ENCODE results near the gene CRHR2.

DNA sequence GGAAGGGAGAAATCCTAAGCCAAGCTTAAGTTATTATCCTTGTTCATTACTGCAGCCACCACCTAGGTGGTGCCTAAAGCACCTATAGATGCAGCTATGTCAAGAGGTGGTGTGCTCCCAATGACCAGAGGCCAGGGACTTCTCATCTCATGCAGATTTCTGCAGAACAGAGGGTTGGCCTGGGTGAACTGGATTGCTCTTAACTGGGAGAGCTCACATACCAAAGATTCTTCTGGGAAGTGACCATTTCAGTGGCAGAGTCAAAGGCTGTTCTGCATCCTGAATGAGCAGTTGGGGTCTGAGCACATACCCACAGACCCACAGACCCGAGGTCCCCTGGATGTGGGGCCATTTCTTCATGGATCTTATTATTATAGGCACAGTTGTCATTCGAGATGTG, 2.1 kb upstream of the CRHR2 start:
- TF ChIP-seq ZBTB7A (IDR thresholded peaks at IDR 0.05; ENCODE audit: low read depth) (no peak), YY1 (IDR thresholded peaks at IDR 0.05; ENCODE audit: low read depth) (no peak), EP300 (IDR thresholded peaks at IDR 0.05; ENCODE audit: borderline replicate concordance) (no peak), NFIC (IDR thresholded peaks at IDR 0.05) (no peak), RAD21 (IDR thresholded peaks at IDR 0.05; ENCODE audit: low read depth) (no peak), EGR1 (IDR thresholded peaks at IDR 0.05) (no peak), CREB1 (IDR thresholded peaks at IDR 0.05; ENCODE audit: low read depth) (no peak), TAF1 (IDR thresholded peaks at IDR 0.05; ENCODE audit: low read depth) (no peak), FOXM1 (IDR thresholded peaks at IDR 0.05; ENCODE audit: borderline replicate concordance, low read depth) (no peak)
- TF ChIP-seq, protein P1, sequence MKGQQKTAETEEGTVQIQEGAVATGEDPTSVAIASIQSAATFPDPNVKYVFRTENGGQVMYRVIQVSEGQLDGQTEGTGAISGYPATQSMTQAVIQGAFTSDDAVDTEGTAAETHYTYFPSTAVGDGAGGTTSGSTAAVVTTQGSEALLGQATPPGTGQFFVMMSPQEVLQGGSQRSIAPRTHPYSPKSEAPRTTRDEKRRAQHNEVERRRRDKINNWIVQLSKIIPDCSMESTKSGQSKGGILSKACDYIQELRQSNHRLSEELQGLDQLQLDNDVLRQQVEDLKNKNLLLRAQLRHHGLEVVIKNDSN (IDR thresholded peaks at IDR 0.05) = no peak
- TF ChIP-seq, protein P2, sequence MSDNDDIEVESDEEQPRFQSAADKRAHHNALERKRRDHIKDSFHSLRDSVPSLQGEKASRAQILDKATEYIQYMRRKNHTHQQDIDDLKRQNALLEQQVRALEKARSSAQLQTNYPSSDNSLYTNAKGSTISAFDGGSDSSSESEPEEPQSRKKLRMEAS (IDR thresholded peaks at IDR 0.05) = no peak
- TF ChIP-seq, protein P3, sequence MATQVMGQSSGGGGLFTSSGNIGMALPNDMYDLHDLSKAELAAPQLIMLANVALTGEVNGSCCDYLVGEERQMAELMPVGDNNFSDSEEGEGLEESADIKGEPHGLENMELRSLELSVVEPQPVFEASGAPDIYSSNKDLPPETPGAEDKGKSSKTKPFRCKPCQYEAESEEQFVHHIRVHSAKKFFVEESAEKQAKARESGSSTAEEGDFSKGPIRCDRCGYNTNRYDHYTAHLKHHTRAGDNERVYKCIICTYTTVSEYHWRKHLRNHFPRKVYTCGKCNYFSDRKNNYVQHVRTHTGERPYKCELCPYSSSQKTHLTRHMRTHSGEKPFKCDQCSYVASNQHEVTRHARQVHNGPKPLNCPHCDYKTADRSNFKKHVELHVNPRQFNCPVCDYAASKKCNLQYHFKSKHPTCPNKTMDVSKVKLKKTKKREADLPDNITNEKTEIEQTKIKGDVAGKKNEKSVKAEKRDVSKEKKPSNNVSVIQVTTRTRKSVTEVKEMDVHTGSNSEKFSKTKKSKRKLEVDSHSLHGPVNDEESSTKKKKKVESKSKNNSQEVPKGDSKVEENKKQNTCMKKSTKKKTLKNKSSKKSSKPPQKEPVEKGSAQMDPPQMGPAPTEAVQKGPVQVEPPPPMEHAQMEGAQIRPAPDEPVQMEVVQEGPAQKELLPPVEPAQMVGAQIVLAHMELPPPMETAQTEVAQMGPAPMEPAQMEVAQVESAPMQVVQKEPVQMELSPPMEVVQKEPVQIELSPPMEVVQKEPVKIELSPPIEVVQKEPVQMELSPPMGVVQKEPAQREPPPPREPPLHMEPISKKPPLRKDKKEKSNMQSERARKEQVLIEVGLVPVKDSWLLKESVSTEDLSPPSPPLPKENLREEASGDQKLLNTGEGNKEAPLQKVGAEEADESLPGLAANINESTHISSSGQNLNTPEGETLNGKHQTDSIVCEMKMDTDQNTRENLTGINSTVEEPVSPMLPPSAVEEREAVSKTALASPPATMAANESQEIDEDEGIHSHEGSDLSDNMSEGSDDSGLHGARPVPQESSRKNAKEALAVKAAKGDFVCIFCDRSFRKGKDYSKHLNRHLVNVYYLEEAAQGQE (IDR thresholded peaks at IDR 0.05; ENCODE audit: low read depth) = no peak
